ENCODE results near the gene TDRD12.

Gene TDRD12

GRCh38 chr19:32837531-32837930 lies 118.0 kb downstream of the TDRD12 start:
- CTCF ChIA-PET = no interaction called here
- POLR2A ChIA-PET = no interaction called here
- H3K4me1 ChIP-seq (ENCODE audit: control insufficient read depth, insufficient read depth, low read length) = no peaks in the 10 kb centered on the region
- TF ChIP-seq ZNF266 (tag by site-specific recombination; IDR thresholded peaks at IDR 0.05; ENCODE audit: low read depth) (no peak), ZNF37A (tag by site-specific recombination; IDR thresholded peaks at IDR 0.05) (no peak), ZNF324 (tag by site-specific recombination; IDR thresholded peaks at IDR 0.05) (no peak), ZNF121 (tag by site-specific recombination; IDR thresholded peaks at IDR 0.05) (no peak), EGR2 (tag by site-specific recombination; IDR thresholded peaks at IDR 0.05; ENCODE audit: low read depth) (peak; percentile 73), ZFHX2 (tag by site-specific recombination; conservative IDR thresholded peaks at IDR 0.05) (peak; percentile 61)
- TF ChIP-seq, protein P1, sequence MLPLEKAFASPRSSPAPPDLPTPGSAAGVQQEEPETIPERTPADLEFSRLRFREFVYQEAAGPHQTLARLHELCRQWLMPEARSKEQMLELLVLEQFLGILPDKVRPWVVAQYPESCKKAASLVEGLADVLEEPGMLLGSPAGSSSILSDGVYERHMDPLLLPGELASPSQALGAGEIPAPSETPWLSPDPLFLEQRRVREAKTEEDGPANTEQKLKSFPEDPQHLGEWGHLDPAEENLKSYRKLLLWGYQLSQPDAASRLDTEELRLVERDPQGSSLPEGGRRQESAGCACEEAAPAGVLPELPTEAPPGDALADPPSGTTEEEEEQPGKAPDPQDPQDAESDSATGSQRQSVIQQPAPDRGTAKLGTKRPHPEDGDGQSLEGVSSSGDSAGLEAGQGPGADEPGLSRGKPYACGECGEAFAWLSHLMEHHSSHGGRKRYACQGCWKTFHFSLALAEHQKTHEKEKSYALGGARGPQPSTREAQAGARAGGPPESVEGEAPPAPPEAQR (tag by site-specific recombination; IDR thresholded peaks at IDR 0.05) = no peak
- no peaks in the 10 kb centered on the region; a peak in 1 of 3 replicates for H3K36me3 ChIP-seq (ENCODE audit: control insufficient read depth in 2 of 2, insufficient read depth in 1 of 2, low read length in 2 of 2)
- H3K9me3 ChIP-seq (ENCODE audit: control insufficient read depth, insufficient read depth, low read depth, low read length) = peaks cover 3% of the 10 kb centered on the region
- H3K4me3 ChIP-seq (ENCODE audit: low read depth, low read length) = no peak overlapping the region
- H3K27ac ChIP-seq (ENCODE audit: extremely low read depth, low read depth, low read length) = no peak overlapping the region

- TF ChIP-seq ZBTB20 (tag by site-specific recombination; IDR thresholded peaks at IDR 0.05) (no peak), ZNF626 (tag by site-specific recombination; IDR thresholded peaks at IDR 0.05) (no peak), ZNF664 (tag by site-specific recombination; IDR thresholded peaks at IDR 0.05) (no peak), ZNF394 (tag by site-specific recombination; IDR thresholded peaks at IDR 0.05; ENCODE audit: borderline replicate concordance) (no peak), ZNF433 (tag by site-specific recombination; IDR thresholded peaks at IDR 0.05; ENCODE audit: low read depth) (no peak)
- TF ChIP-seq, protein P2, sequence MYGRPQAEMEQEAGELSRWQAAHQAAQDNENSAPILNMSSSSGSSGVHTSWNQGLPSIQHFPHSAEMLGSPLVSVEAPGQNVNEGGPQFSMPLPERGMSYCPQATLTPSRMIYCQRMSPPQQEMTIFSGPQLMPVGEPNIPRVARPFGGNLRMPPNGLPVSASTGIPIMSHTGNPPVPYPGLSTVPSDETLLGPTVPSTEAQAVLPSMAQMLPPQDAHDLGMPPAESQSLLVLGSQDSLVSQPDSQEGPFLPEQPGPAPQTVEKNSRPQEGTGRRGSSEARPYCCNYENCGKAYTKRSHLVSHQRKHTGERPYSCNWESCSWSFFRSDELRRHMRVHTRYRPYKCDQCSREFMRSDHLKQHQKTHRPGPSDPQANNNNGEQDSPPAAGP (tag by site-specific recombination; IDR thresholded peaks at IDR 0.05) = no peak
- H3K27ac ChIP-seq (ENCODE audit: extremely low read depth, low read depth, low read length) = no peak overlapping the region
- H3K9me3 ChIP-seq (ENCODE audit: control insufficient read depth, insufficient read depth, low read depth, low read length) = peaks cover 3% of the 10 kb centered on the region
- ChIA-PET CTCF (no interaction called here), POLR2A (interaction anchor here (0.7 kb wide), 1 partner anchor 14 kb away, joined by 3 read pairs; no protein-coding TSS in a partner anchor)
- H3K36me3 ChIP-seq (ENCODE audit: control insufficient read depth in 2 of 2, insufficient read depth in 1 of 2, low read length in 2 of 2) = no peaks in the 10 kb centered on the region; a peak in 1 of 3 replicates
- no peaks in the 10 kb centered on the region for H3K4me1 ChIP-seq (ENCODE audit: control insufficient read depth, insufficient read depth, low read length)
- no peak overlapping the region for H3K4me3 ChIP-seq (ENCODE audit: low read depth, low read length)
Observed at GRCh38 chr19:32842061-32842460, 122.5 kb downstream of the TDRD12 start.

DNA sequence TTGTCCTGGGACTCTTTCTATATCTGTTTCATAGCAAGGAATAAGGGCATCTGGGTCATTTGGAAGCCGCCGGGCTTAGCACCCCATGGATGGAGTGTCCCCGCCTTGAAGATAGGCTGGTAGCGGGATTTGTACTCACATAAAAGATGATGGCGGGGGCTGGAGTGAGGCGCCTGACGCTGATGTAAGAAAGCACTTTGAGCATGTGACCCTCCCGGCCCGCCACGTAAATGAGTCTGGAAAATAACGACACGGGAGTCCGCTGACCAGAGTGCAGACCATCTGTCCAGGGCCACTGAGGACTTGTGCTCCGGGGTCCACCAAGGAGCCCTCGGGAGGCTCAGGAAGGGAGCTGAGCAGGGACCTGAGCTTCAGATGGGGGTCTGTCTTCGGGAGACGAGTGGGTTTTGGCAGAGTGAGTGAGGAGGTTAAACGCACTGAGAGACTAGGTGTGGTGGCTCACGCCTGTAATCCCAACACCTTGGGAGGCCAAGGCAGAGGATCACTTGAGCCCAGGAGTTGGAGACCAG lies 124.2 kb downstream of the TDRD12 start:
- Histone ChIP-seq H3K27ac (ENCODE audit: extremely low read depth, low read depth, low read length) (no peak overlapping the region), H3K9me3 (ENCODE audit: control insufficient read depth, insufficient read depth, low read depth, low read length) (peaks cover 3% of the 10 kb centered on the region), H3K4me3 (ENCODE audit: low read depth, low read length) (no peak overlapping the region), H3K4me1 (ENCODE audit: control insufficient read depth, insufficient read depth, low read length) (no peaks in the 10 kb centered on the region), H3K36me3 (ENCODE audit: control insufficient read depth in 2 of 2, insufficient read depth in 1 of 2, low read length in 2 of 2) (no peaks in the 10 kb centered on the region; a peak in 1 of 3 replicates)
- CTCF ChIA-PET = interaction anchor here (1.1 kb wide), 1 partner anchor 37 kb away, joined by 3 read pairs; no protein-coding TSS in a partner anchor
- POLR2A ChIA-PET = no interaction called here
- TF ChIP-seq ZFP69B (tag by site-specific recombination; IDR thresholded peaks at IDR 0.05) = no peak
- no peak for TF ChIP-seq ZNF596 (tag by site-specific recombination; IDR thresholded peaks at IDR 0.05)
- no peak for TF ChIP-seq ZSCAN16 (tag by site-specific recombination; IDR thresholded peaks at IDR 0.05)
- no peak for TF ChIP-seq ZBTB6 (tag by site-specific recombination; IDR thresholded peaks at IDR 0.05)
- no peak for TF ChIP-seq ZNF24 (tag by site-specific recombination; IDR thresholded peaks at IDR 0.05)
- no peak for TF ChIP-seq SP3 (tag by site-specific recombination; IDR thresholded peaks at IDR 0.05)
- TF ChIP-seq ZNF624 (tag by site-specific recombination; IDR thresholded peaks at IDR 0.05) = no peak
- no peak for TF ChIP-seq ZNF26 (tag by site-specific recombination; IDR thresholded peaks at IDR 0.05)
- no peak for TF ChIP-seq SCRT2 (tag by site-specific recombination; IDR thresholded peaks at IDR 0.05)
- no peak for TF ChIP-seq ZNF830 (tag by site-specific recombination; IDR thresholded peaks at IDR 0.05; ENCODE audit: low read depth)
- TF ChIP-seq PRDM1 (tag by site-specific recombination; IDR thresholded peaks at IDR 0.05) = no peak
- no peak for TF ChIP-seq ZNF747 (tag by site-specific recombination; IDR thresholded peaks at IDR 0.05)
- TF ChIP-seq, protein P3, sequence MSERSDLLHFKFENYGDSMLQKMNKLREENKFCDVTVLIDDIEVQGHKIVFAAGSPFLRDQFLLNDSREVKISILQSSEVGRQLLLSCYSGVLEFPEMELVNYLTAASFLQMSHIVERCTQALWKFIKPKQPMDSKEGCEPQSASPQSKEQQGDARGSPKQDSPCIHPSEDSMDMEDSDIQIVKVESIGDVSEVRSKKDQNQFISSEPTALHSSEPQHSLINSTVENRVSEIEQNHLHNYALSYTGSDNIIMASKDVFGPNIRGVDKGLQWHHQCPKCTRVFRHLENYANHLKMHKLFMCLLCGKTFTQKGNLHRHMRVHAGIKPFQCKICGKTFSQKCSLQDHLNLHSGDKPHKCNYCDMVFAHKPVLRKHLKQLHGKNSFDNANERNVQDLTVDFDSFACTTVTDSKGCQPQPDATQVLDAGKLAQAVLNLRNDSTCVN (tag by site-specific recombination; optimal IDR thresholded peaks at IDR 0.05) = no peak
